ENCODE data around the gene SSUH2. TPM values are rescaled to one million over a fixed set of nuclear protein-coding genes. Genes with fewer than 3 reads are reported as not detected.
A peak's percentile ranks its signal among the peaks of the same experiment; 100 is the strongest.
"Not testable (repeated sequence)": the region's sequence is repeated elsewhere in the genome, so short reads cannot be mapped to it uniquely, and the experiment has no call there.

The SSUH2 gene, protein sequence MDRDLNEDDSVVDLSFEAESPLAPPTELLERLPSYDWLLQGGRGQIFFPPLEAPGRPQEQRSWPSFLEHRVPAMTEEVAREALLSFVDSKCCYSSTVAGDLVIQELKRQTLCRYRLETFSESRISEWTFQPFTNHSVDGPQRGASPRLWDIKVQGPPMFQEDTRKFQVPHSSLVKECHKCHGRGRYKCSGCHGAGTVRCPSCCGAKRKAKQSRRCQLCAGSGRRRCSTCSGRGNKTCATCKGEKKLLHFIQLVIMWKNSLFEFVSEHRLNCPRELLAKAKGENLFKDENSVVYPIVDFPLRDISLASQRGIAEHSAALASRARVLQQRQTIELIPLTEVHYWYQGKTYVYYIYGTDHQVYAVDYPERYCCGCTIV
- total RNA-seq: not detected

DNA sequence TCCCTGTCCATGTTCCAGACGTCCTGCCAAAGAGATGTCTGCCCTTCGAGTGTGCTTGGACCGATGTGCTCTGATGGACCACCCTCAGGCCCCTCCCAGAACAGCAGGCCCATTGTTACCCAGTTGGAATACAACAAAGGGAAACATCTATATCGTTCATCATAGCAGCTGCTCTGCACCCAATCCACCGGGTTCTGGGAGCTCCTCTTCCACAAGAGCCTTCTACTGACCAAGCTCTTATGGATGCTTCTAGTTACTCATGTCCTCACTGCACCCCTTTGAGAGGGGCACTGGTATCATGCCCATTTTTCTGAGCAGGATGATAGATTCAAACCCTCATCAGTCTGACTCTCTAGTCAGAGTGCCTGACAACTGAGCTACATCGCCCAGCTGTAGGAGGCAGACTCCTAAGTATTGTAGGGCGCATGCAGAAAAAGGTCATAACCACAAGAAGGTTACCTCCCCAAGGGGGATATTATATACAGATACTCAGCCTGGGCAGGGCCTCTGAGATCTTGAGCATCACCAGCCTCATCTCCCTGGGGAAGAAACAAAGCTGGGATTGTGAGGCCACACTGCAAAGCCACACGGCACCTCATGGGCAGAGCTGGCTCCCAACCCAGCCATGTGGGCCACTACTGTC is at the start of gene SSUH2:
TSS of gene SSUH2 (minus strand) at position 51 of the 643 bp plus-strand sequence. CDS start at position 11, 40 bp downstream.
- DNase-seq (ENCODE audit: low spot score): no peak
- ATAC-seq: no peak

DNA sequence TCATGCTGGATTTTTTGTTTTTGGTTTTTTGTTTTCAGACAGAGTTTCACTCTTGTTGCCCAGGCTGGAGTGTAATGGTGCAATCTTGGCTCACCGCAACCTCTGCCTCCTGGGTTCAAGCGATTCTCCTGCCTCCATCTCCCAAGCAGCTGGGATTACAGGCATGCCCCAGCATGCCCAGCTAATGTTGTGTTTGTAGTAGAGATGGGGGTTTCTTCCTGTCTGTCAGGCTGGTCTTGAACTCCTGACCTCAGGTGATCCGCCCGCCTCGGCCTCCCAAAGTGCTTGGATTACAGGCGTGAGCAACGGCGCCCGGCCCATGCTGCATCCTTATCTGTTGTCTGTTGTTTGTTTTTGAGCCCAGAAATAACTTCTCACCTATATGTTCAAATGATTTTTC is 46.7 kb upstream of the SSUH2 start:
- not testable (repeated sequence) for ATAC-seq

DNA sequence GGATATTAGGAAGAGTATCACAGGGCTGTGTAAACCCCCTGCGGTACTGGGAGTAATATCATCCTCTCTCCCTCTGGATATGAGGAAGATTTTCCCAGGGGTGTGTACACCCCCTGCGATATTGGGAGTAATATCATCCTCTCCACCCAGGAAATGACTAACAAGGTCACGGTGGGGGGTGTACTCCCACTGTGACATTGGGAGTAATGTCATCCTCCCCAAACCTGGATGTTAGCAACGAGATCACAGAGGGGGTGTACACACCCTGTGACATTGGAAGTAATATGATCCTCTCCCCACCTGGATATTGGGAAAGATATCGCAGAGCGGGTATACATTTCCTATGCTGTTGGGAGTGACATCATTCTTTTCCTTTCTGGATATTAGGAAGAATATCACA is 40.4 kb upstream of the SSUH2 start:
- not testable (repeated sequence) for ATAC-seq; DNase-seq (ENCODE audit: low spot score)

More for the DNA sequence above, 46.7 kb upstream of the SSUH2 start:
- DNase-seq (ENCODE audit: low spot score): not testable (repeated sequence)

DNA sequence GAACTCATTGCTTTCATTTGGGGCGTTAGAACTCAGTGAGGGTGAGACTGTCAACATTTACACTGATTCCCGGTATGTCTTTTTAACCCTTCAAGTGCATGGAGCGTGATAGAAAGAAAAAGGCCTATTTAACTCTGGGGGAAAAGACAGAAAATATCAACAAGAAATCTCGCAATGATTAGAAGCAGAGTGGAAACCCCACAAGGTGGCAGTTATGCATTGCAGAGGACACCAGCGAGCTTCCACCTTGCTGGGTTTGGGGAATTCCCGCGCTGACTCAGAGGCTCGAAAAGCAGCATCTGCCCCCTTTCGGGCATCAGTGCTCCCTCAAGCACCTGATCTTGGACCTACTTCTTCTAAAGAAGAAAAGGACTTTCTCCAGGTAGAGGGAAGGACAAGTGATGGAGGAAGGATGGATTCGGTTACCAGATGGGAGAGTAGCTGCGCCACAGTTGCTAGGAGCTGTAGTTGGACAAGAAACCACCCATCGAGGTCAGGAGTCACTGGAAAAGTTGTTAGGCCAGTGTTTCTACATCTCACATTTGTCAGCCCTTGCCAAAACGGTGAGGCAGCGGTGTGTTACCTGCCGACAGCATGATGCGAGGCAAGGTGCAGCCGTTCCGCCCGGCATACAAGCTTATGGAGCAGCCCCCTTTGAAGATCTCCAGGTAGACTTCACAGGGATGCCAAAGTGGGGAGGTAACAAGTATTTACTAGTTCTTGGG is 38.4 kb upstream of the SSUH2 start:
- not testable (repeated sequence) for ATAC-seq; DNase-seq (ENCODE audit: low spot score)

DNA sequence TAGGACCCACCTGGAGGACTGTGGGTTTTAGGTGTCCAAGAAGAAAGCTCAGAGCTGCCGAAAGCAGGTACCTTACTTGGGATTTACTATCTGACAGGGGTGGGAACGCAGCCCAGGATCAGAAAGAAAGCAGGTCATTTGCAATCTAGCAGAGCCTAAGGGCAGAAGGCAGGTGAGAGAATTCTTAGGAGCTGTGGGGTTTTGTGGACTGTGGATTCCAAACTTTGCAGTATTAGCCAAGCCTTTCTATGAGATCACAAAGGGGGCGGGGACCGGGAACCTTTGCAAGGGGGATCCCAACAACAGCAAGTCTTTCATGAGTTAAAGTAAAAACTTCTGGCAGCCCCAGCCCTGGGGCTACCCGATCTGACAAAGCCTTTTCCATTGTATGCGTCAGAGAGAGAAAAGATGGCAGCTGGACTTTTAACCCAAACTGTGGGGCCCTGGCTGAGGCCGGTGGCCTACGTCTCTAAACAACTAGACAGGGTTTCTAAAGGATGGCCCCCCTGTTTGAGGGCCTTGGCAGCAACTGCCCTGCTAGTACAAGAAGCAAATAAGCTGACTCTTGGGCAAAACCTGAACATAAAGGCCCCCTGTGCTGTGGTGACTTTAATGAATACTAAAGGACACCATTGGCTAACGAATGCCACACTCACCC is 37.4 kb upstream of the SSUH2 start:
- DNase-seq (ENCODE audit: low spot score); ATAC-seq: not testable (repeated sequence)

DNA sequence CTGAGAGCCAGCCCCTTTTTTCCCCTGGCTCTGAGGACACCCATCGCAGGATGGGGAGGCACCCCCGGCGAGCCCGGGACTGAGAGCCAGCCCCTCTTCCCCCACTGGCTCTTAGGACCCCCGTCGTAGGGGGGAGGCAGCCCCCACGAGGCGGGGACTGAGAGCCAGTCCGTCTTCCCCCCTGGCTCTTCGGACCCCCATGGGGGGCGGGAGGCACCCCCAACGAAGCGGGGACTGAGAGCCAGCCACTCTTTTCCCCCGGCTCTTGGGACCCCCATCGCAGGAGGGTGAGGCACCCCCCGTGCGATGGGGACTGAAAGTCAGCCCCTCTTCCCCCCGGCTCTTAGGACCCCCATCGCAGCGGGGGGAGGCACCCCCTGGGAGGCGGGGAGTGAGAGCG is 36.8 kb upstream of the SSUH2 start:
- no peak for ATAC-seq
- DNase-seq (ENCODE audit: low spot score): no peak

DNA sequence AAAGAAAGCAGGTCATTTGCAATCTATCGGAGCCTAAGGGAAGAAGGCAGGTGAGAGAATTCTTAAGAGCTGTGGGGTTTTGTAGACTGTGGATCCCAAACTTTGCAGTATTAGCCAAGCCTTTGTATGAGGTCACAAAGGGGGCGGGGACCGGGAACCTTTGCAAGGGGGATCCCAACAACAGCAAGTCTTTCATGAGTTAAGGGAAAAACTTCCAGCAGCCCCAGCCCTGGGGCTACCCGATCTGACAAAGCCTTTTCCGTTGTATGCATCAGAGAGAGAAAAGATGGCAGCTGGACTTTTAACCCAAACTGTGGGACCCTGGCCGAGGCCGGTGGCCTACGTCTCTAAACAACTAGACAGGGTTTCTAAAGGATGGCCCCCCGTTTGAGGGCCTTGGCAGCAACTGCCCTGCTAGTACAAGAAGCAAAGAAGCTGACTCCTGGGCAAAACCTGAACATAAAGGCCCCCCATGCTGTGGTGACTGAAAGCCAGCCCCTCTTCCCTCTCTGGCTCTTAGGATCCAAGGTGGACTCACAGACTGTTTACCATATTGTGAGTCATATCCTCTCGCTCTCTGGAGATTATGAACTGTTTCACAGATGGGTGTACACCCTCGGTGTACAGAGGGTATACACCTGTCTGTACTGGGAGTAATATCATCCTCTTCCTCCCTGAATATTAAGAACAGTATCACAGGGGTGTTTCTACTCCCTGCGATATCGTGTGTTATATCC is 35.4 kb upstream of the SSUH2 start:
- not testable (repeated sequence) for ATAC-seq; DNase-seq (ENCODE audit: low spot score)

DNA sequence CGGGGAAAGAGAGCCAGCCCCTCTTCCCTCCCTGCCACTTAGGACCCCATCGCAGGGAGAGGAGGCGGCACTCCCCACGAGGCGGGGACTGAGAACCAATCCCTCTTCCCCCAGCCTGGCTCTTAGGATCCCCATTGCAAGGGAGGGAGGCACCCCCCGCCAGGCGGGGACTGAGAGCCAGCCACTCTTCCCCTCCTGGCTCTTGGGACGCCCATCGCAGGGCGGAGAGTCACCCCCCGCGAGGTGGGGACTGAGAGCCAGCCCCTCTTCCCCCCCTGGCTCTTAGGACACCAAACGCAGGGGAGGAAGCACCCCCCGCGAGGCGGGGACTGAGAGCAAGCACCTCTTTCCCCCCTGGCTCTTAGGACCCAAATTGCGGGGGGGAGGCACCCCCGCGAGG is 34.2 kb upstream of the SSUH2 start:
- ATAC-seq (no peak), DNase-seq (ENCODE audit: low spot score) (no peak)

DNA sequence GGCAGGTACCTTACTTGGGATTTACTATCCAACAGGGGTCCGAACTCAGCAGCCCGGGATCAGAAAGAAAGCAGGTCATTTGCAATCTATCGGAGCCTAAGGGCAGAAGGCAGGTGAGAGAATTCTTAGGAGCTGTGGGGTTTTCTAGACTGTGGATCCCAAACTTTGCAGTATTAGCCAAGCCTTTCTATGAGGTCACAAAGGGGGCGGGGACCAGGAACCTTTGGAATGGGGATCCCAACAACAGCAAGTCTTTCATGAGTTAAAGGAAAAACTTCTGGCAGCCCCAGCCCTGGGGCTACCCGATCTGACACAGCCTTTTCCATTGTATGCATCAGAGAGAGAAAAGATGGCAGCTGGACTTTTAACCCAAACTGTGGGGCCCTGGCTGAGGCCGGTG is 32.7 kb upstream of the SSUH2 start:
- DNase-seq (ENCODE audit: low spot score); ATAC-seq: not testable (repeated sequence)

DNA sequence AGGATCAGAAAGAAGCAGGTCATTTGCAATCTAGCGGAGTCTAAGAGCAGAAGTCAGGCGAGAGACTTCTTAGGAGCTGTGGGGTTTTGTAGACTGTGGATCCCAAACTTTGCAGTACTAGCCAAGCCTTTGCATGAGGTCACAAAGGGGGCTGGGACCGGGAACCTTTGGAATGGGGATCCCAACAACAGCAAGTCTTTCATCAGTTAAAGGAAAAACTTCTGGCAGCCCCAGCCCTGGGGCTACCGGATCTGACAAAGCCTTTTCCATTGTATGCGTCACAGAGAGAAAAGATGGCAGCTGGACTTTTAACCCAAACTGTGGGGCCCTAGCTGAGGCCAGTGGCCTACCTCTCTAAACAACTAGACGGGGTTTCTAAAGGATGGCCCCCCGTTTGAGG is 31.0 kb upstream of the SSUH2 start:
- ATAC-seq; DNase-seq (ENCODE audit: low spot score): not testable (repeated sequence)

DNA sequence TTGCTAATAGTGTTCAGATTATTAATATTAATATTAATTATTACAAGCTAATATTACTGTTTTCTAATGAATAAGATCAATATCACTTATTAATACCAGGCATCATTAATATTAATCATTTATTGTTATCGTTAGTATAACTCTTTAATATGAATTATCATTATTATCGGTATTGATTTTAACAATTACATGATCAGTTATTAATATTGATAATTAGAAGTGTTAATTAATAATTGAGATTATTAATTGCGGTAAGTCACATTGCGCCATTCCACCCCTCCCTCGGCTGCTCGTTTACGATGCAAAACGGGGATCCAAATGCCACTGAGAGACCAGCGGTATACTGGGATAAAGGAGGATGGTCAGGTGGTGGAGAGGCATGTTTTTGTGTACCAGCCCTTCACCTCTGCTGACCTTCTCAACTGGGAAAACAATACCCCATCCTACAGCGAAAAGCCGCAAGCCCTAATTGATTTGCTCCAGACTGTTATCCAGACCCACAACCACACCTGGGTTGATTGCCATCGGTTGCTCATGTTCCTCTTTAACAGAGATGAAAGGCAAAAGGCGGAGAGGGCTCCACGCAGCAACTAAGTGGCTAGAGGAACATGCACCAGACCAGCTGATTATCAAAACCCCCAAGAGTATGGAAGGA is 28.6 kb upstream of the SSUH2 start:
- DNase-seq (ENCODE audit: low spot score): no peak
- no peak for ATAC-seq

DNA sequence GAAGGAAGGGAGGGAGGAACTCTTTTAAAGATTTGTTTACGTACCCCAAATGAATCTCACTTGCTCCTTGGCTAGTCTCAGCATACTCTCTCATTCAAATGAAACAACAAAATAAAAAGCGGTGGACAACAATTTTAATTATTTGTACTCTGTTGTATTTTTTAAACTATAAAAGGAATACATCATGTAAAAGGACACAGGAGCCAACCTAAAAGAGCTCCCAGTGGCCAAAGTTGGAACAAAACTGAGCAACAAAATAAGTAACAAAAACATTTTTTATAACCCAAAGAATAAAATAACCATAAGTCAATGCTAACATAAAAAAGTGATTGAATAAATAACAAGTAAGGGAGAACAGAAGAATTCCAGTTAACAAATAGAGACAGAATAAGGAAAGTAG is 24.4 kb upstream of the SSUH2 start:
- no peak for DNase-seq (ENCODE audit: low spot score)
- ATAC-seq: no peak

DNA sequence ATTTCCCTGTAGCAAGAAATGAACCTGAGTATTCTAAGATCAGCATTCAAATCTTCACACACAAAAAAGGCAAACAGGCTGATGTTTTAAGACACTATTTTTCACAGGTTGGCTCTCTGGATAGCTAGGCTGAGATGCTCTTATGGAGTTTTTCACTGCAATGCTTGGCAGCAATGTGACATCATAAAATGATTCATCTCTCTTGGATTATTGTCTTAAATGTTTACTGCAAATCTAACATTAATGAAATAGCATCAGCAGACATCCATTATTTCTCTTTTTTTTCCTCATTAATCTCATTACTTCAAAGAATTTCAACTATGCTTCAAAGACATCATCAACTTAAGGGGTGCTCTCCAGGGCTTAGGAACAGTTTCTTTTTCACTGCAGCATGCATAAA is 23.6 kb upstream of the SSUH2 start:
- ATAC-seq: no peak
- no peak for DNase-seq (ENCODE audit: low spot score)

DNA sequence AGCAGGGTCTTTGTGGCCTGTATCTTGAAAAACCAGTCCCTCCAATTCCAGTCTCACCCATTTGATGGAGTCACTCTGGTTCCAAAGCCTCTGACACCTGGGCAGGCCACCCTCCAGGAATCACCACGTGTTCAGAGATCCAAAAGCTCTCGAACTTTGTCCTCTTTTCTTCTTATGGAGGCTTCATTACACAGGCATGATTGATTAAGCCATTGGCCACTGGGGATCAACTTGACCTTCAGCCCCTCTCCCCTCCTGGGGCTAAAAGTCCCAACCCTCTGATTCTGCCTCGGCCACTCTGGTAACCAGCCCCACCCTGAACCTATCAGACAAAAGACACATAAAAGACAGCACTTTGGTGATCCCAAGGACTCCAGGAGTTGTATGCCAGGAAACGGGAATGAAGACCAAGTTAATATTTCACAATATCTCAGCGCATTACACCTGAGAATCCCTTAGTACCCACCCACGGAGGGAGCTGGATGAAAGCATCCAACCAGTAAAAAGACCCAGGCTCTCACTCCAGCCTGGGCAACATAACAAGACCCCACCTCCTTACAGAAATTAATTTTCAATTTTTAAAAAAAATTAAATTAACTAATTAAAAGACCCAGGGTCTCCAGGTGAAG is 23.0 kb upstream of the SSUH2 start:
- ATAC-seq: no peak
- no peak for DNase-seq (ENCODE audit: low spot score)

DNA sequence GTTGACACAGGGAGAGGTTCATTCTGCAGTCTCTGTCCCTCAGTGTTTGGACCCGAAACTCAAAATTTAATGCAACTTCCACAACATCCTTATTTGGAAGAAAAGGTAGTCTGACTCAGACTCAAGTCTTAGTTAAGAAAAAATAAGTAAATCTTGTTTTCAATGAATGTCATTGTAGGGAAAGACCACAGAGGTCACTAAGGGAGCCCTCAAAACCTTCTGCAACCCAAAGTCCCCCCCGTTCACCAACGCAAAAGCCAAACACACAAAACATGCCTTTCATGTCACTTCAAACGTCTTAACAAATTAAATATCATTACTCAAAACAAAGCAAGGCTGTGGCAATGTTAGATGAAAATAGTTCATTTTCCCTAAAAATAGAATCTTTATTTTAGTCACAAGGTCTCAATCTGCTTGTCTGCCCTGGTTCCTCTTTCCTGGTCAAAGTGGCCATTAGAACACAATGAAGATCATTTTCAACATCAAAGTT is 20.9 kb upstream of the SSUH2 start:
- ATAC-seq: no peak
- no peak for DNase-seq (ENCODE audit: low spot score)

DNA sequence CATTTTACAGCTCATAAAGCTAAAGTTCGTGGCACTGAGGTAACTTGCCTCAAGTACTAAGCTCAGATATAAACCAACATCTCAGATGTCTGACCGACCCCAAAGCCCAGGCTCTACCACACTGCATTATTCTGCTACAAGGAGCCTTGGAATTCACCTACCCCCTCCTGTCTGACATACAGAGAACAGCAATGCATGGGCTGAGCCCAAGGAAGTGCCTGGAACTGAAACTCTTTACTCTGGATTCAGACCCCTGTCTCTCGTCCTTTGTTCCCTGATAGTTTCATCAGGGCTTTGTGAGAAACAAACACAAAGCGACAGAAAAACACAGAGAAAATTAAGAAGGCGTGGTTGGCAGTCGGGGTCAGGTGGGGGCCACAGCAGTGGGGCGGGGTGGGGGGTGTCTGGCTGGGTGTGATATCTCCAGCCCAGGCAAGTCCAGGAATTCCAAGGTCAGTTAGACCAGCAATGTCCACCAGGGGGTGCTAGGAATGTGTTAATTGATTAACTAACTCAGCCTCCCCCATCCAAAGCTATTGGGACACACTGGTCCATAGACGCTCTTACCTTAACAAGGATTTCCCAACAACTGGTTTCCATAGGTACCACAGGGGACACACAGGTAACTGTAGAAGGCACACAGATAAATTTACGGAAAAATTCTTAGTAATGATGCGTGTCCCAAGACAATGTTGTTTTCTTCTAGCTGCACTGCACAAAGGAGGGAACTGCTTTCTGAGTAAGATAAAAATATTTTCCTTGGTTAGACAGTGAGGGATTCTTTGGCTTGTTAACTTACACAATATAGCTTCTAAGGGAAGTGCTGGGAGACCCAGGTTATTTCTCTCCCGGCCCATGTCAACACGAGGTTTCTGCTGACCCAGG is 18.8 kb upstream of the SSUH2 start:
- DNase-seq (ENCODE audit: low spot score): peak; percentile 65
- ATAC-seq: peak; percentile 98

DNA sequence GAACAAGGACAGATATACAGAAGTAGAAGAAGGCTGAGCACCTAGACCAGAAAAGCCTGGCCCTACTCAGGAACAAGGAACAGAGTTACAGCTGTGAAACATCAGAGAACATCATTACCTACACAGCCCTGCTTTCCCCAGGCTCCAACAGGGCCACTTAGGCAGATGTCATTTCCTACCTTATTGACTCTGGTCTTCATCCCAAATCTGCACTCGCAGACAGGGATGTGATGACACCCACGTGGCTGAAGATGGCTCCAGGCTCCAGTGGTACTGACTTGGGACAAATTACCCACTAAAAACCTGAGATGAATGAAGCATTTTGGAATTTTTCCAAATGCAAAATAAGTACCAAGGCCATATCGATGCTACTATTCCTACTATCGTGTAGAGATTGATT is 18.0 kb upstream of the SSUH2 start:
- ATAC-seq (no peak), DNase-seq (ENCODE audit: low spot score) (no peak)

Data from left lobe of liver (tissue), 2 donors.